Fibroblast of skin of right biceps (primary cell): ENCODE data around the gene OR2T2.
A peak's percentile ranks its signal among the peaks of the same experiment; 100 is the strongest.
"Not testable (repeated sequence)": the region's sequence is repeated elsewhere in the genome, so short reads cannot be mapped to it uniquely, and the experiment has no call there.

Experiments
- DNase-seq: peaks from one replicate; pipeline ENCODE4 v3.0.0-alpha.2; 2013

OR2T2 gene

GRCh38 chr1:248445399-248445798 is at the start of gene OR2T2:
Gene OR2T2, plus strand, starts transcription at chr1:248445637. Its CDS starts 7,161 bp downstream, at chr1:248452798.
- not testable (repeated sequence) for DNase-seq

DNA sequence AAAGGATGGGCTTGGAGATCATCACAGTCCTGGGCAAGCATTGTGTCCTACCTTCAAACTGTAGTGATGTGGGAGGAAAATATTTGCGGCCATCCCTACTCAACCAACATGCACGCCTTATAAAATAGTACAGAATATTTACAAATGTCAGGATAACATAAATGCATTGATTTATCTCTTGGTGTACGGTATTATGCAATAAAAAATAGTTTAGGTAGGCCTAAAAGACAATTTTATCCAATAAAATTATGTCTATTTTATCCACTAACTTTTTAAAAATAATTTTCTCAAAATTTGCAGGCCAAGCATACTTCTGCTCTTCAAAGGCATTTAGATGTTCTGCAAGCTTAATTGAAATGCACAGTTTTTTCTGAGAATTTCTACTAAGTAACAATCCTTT is 42.7 kb upstream of the OR2T2 start, which contains the start of gene OR2T1:
Gene OR2T1, plus strand, starts transcription at position 301 of the 400 bp plus-strand sequence. CDS start 3,100 bp downstream, outside the sequence.
- DNase-seq: no peak

DNA sequence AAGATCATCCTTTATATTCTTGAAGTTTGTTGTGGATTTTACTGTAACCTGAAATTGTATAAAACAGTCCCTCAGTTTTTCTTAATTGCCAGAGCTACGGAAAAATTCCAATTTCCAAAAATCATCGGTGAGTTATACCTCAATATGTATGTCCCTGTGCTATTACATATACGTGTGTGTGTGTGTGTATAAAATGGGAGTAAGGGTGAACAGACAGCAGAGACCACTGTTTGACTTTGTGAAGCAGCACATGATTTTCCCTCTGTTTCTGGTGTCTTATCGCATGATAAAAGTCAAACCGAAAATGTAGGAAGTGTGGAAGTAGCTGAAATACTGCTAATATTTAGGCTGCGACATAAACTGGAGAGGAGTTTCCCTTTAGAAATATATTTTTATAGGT is 41.4 kb upstream of the OR2T2 start:
- DNase-seq: peak; percentile 3

DNA sequence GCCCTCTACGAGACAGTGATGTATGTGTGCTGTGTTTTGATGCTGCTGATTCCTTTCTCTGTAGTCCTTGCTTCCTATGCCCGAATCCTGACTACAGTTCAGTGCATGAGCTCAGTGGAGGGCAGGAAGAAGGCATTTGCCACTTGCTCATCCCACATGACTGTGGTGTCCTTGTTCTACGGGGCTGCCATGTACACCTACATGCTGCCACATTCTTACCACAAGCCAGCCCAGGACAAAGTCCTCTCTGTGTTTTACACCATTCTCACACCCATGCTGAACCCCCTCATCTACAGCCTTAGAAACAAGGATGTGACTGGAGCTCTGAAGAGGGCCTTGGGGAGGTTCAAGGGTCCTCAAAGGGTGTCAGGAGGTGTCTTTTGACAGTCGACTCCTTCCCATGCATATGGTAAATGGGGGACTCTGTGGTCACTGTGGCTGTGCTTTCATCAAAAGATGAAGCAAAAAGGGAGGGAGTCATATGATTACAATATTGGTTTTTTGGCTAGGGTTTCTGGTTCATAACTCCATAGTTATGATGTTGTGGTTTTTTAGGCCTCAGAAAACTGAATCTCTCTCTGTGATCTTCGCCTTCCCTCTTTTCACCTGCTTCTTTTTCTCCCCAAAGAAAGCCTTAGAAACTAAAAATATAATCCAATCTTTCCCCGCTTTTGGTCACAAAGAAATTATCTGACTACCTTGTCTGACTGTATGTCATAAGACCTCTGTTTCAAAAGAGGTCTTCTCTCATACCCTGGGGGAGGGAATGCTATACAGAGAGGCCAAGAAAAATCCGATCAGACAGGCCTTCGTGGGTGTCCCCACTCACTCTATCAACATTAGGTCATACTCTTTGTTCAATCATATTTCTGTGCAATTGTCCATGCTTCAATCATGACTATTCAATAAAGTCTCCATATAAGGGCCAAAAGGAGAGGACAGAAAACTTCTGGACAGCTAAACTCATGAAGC is 38.4 kb upstream of the OR2T2 start:
- DNase-seq: no peak

DNA sequence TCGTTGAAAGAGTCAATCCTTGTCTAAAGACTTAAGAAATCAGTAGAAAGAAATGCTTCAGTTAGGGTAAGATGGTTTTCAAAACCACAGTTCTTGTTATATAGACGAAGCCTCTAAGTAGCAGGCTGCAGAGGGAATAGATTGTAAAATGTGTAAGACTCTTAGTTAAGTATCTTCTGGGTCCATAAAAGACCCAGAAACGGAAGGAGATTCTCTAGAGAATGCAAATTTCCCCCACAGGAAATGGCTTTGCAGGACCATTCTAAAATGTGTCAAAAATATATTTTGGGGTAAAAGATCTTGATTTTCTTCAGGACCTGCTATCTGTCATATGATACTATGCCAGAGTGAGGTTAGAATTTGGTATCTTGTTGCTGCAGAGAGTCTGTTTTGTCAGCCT is 29.2 kb upstream of the OR2T2 start:
- no peak for DNase-seq

- DNase-seq: no peak
Measured at GRCh38 chr1:248417854-248418253, 27.6 kb upstream of the OR2T2 start.

GRCh38 chr1:248421384-248421783 is 24.1 kb upstream of the OR2T2 start:
- peak; percentile 6 for DNase-seq

GRCh38 chr1:248427526-248428191 is 17.8 kb upstream of the OR2T2 start:
- not testable (repeated sequence) for DNase-seq

GRCh38 chr1:248428192-248428533 is 17.3 kb upstream of the OR2T2 start:
- not testable (repeated sequence) for DNase-seq

GRCh38 chr1:248431683-248432082 is 13.8 kb upstream of the OR2T2 start:
- DNase-seq: not testable (repeated sequence)

- not testable (repeated sequence) for DNase-seq
Measured at GRCh38 chr1:248432201-248432600, 13.2 kb upstream of the OR2T2 start.

DNA sequence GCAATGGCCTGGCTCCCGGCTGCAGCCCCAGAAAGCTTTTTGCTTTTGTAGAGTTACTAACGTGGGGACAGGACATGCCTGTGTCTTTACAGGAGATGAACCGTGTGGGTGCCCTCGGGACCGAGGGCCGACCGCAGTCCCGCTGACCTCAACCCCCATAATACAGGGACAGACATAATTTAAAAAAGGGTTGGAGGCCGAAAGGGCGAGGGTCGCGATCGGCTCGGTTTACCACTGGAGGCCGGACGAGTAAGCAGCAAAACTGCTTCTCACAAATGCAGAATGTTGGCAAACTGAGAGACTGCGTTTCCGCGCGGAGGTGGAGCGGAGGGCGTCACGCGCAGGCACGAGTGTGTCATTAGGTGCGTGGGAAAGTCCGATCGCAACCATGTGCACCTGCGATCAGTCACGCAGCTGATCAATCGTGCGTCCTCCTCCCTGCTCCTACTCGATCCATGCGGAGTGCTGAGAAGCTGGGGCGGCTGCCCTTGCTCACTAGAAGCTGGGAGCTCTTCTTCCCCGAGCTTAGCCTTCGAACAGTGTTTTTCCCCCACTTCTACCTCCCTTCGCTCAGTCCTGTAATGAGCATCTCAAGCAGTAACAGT is 11.5 kb upstream of the OR2T2 start:
- DNase-seq: not testable (repeated sequence)

DNA sequence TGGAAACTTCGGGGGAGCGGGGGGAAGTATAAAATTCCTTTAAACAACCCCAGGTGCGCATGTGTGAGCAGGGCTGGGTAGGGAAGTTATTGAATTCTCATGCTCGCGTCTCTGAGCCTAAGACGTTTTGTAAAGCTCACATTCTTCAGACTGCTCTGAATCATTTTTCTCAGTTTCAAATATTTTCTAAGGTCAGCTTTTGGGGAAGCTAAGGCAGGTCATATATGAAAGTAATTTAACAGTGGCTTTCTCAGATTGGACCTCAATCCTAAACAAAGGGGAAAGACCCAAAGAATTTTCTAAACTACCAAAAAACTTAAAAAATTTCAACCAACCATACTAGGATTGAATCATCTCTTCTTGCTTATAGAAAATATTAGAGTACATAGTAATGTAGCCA is 10.5 kb upstream of the OR2T2 start:
- DNase-seq: not testable (repeated sequence)

GRCh38 chr1:248436303-248436702 is 9.1 kb upstream of the OR2T2 start:
- not testable (repeated sequence) for DNase-seq

DNA sequence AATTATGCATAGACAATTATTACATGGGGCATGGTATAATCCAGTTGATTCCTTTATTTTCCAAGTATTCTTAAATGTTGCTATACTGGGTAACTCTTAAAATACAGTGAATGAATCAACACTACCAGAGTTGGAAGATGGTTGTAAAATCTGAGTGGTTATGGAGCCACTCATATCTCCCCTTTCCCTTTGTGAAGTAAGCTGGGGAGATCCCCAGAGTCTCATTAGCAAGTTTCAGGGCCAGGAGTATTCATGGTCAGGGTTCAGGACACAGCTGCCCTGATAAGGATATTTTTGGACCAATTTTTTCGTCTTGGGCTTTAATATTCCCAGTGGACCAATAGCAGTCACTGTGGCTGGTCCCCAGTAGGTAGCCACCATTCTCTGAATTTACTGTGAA is 6.8 kb upstream of the OR2T2 start:
- DNase-seq: not testable (repeated sequence)

GRCh38 chr1:248439283-248439682 is 6.2 kb upstream of the OR2T2 start:
- not testable (repeated sequence) for DNase-seq

- DNase-seq: not testable (repeated sequence)
Measured at GRCh38 chr1:248442500-248443277, 2.7 kb upstream of the OR2T2 start.

DNA sequence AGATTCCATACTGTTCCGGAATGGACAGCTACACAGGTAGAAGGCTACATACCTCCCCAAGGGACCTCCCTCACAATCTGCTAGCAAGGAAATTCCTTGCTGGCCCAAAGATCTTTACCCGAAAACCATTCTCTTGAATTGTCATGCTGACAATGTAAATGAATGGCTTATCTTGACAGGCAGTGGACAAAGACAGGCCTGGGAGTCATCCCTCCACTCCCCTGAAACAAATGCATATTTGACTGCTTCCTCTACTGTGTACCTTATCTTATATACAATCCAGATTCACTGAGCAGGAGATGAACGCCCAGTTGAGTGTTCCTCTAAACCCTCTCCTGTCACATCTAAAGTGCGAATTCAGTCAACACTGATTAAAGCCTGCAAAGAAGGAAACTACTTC is 834 bp upstream of the OR2T2 start:
- not testable (repeated sequence) for DNase-seq

- not testable (repeated sequence) for DNase-seq
Measured at GRCh38 chr1:248448409-248449074, 3.1 kb downstream of the OR2T2 start.

GRCh38 chr1:248449821-248450465 is 4.5 kb downstream of the OR2T2 start:
- DNase-seq: not testable (repeated sequence)

DNA sequence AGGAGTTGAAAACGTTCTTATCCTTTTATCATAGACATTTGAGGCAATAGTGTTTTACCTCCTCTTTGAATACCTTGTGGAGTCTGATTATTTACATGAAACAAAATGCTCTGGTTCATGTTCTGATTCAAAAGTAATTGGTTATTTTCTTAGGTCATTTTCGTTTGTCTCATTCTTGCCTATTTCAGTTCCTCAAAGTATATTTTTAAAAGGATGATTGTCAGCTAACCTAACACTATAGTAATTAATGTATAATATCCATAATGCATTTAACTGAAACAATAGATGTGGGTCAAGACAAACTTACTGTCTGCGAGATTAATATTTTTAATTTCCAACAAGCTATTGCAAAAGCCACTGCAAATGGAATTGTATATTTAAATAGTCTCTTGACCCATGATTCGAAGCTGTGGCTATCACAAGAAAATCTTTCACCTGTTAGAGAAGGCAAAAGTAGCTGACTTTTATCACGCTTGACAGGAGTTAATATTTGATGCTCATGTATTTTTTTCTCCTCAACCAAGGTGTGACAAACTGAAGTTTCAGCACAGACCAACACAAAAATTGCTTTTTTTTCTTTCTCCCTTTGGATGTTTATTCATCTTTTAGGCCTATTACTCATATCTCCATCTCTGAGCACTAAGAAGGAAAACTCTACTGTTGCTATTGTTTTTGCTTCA is 5.2 kb downstream of the OR2T2 start:
- DNase-seq: not testable (repeated sequence)
